CD1c-positive myeloid dendritic cell (primary cell): ENCODE measurements around the gene SYNRG.

Experiments
- DNase-seq: peaks from one replicate; pipeline ENCODE4 v3.0.0-alpha.2; 2016; ENCODE audit errors: extremely low spot score

The SYNRG gene

GRCh38 chr17:37476431-37477120 lies 132.6 kb downstream of the SYNRG start:
- no peak for DNase-seq

GRCh38 chr17:37475731-37476420 lies 133.3 kb downstream of the SYNRG start:
- peak; percentile 77 for DNase-seq

- DNase-seq = no peak
These were observed 139.0 kb downstream of the SYNRG start for GRCh38 chr17:37470181-37470580.

- no peak for DNase-seq
These were observed 142.7 kb downstream of the SYNRG start for GRCh38 chr17:37466471-37466870.

- DNase-seq = no peak
These were observed 144.1 kb downstream of the SYNRG start for GRCh38 chr17:37465069-37465616.
